Thyroid gland (tissue), 4 donors: ENCODE results near the gene ZRSR2.
"Not testable (repeated sequence)": the region's sequence is repeated elsewhere in the genome, so short reads cannot be mapped to it uniquely, and the experiment has no call there.

Source experiments
- POLR2A ChIP-seq, 2 donors: fragments of 450-650 bp; IDR thresholded peaks; one replicate each; pipeline ENCODE4 v1.6.1; 2017; ENCODE audit warnings: antibody characterized with exemption in 2 of 2, mild to moderate bottlenecking in 2 of 2, moderate library complexity in 1 of 2
- TF ChIP-seq, protein P1 (sequence below), 6 experiments: fragments of 200-600 bp in 3 of 6; fragments of 450-650 bp in 3 of 6; sonication (generic) in 3 of 6; IDR thresholded peaks; one replicate each; pipeline ENCODE4 v1.5.1; 2016 to 2019; ENCODE audit warnings: antibody characterized with exemption in 6 of 6, mild to moderate bottlenecking in 2 of 6, inconsistent platforms in 1 of 6, moderate library complexity in 1 of 6

DNA sequence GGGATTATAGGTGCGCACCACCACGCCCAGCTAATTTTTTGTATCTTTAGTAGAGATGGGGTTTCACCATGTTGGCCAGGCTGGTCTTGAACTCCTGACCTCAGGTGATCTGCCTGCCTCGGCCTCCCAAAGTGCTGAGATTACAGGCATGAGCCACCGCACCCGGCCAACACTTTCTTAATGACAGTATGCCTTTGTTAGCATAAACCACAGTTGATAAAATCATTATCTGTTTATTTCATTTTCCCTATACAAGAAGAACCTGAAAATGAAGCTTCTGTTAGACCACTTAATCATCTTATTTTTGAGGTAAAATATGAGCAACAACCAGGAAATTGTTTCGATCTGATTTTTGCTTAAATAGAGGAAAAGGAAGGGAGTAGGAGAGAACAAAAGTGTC, 30.4 kb upstream of the ZRSR2 start:
- not testable (repeated sequence) for TF ChIP-seq POLR2A (IDR thresholded peaks at IDR 0.05)
- TF ChIP-seq, protein P1, sequence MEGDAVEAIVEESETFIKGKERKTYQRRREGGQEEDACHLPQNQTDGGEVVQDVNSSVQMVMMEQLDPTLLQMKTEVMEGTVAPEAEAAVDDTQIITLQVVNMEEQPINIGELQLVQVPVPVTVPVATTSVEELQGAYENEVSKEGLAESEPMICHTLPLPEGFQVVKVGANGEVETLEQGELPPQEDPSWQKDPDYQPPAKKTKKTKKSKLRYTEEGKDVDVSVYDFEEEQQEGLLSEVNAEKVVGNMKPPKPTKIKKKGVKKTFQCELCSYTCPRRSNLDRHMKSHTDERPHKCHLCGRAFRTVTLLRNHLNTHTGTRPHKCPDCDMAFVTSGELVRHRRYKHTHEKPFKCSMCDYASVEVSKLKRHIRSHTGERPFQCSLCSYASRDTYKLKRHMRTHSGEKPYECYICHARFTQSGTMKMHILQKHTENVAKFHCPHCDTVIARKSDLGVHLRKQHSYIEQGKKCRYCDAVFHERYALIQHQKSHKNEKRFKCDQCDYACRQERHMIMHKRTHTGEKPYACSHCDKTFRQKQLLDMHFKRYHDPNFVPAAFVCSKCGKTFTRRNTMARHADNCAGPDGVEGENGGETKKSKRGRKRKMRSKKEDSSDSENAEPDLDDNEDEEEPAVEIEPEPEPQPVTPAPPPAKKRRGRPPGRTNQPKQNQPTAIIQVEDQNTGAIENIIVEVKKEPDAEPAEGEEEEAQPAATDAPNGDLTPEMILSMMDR (IDR thresholded peaks at IDR 0.05): not testable (repeated sequence)
